WTC11 (cell line): ENCODE measurements around the gene ZC3H12D. TPM values are rescaled to one million over a fixed set of nuclear protein-coding genes. Genes with fewer than 3 reads are reported as not detected.
A peak's percentile ranks its signal among the peaks of the same experiment; 100 is the strongest.

ENCODE experiments used
- ATAC-seq: fragments of 200-7000 bp; cut with Tn5 transposase; 2 replicates; pipeline ENCODE4 v1.10.0; 2021; ENCODE audit warnings: mild to moderate bottlenecking, moderate library complexity
- CTCF ChIA-PET: fragments of 300-600 bp; sonication (Branson Sonifier 250); formaldehyde crosslinking; loops from one replicate; lab custom pipeline; 2021; ENCODE audit warnings: antibody characterized with exemption; lab: Charles Lee
- POLR2A ChIA-PET: fragments of 350-600 bp; sonication (Branson Sonifier 250); formaldehyde crosslinking; loops from one replicate; lab custom pipeline; 2021; ENCODE audit warnings: antibody characterized with exemption; lab: Charles Lee
- DNase-seq: peaks from one replicate; pipeline ENCODE4 v3.0.0; 2021; ENCODE audit warnings: low spot score
- H3K27ac Mint-ChIP-seq: 2 replicates; pipeline ENCODE4 v1.8.0; 2021; ENCODE audit warnings: mixed read lengths
- H3K27me3 Mint-ChIP-seq: 2 replicates; pipeline ENCODE4 v1.8.0; 2021; ENCODE audit warnings: low read depth, mild to moderate bottlenecking, moderate library complexity, mixed read lengths
- H3K36me3 Mint-ChIP-seq: 2 replicates; pipeline ENCODE4 v1.8.0; 2021; ENCODE audit warnings: mixed read lengths
- H3K4me1 Mint-ChIP-seq: 2 replicates; pipeline ENCODE4 v1.8.0; 2022; ENCODE audit warnings: mixed read lengths
- H3K4me3 Mint-ChIP-seq: 2 replicates; pipeline ENCODE4 v1.8.0; 2021; ENCODE audit warnings: mild to moderate bottlenecking, moderate library complexity, mixed read lengths
- H3K9me3 Mint-ChIP-seq: 2 replicates; pipeline ENCODE4 v1.8.0; 2021; ENCODE audit warnings: mixed read lengths
- AR ChIP-seq: fragments of 250-450 bp; sonication (Bioruptor Pico); IDR thresholded peaks from 2 replicates; pipeline ENCODE4 v1.9.0; 2021; ENCODE audit warnings: mild to moderate bottlenecking
- CREB1 ChIP-seq: sonication (generic); formaldehyde crosslinking; IDR thresholded peaks from 2 replicates; pipeline ENCODE4 v1.8.0; 2023; ENCODE audit warnings: mild to moderate bottlenecking, missing genetic modification reagents
- E2F1 ChIP-seq: sonication (generic); formaldehyde crosslinking; IDR thresholded peaks from 2 replicates; pipeline ENCODE4 v1.8.0; 2022; ENCODE audit warnings: mild to moderate bottlenecking, missing genetic modification reagents
- FOXK1 ChIP-seq: sonication (generic); formaldehyde crosslinking; IDR thresholded peaks from 2 replicates; pipeline ENCODE4 v1.8.0; 2022; ENCODE audit warnings: mild to moderate bottlenecking, moderate library complexity, missing genetic modification reagents
- GRHL2 ChIP-seq: fragments of 250-450 bp; sonication (Bioruptor Pico); IDR thresholded peaks from 2 replicates; pipeline ENCODE4 v1.8.0; 2022; ENCODE audit warnings: mild to moderate bottlenecking, moderate library complexity; ENCODE audit not compliant: insufficient replicate concordance, severe bottlenecking
- GTF2I ChIP-seq: fragments of 250-450 bp; sonication (Bioruptor Pico); conservative IDR thresholded peaks from 2 replicates; pipeline ENCODE4 v1.4.0; 2021; ENCODE audit warnings: mild to moderate bottlenecking
- HMGA2 ChIP-seq: fragments of 250-450 bp; sonication (Bioruptor Pico); IDR thresholded peaks from 2 replicates; pipeline ENCODE4 v1.4.0; 2021; ENCODE audit warnings: mild to moderate bottlenecking, moderate library complexity
- MAX ChIP-seq: sonication (generic); formaldehyde crosslinking; IDR thresholded peaks from 2 replicates; pipeline ENCODE4 v1.8.0; 2022; ENCODE audit warnings: mild to moderate bottlenecking, missing genetic modification reagents
- NFATC4 ChIP-seq: fragments of 250-450 bp; sonication (Bioruptor Pico); IDR thresholded peaks from 2 replicates; pipeline ENCODE4 v1.9.0; 2021; ENCODE audit warnings: mild to moderate bottlenecking
- NFE2L1 ChIP-seq: sonication (generic); formaldehyde crosslinking; IDR thresholded peaks from 2 replicates; pipeline ENCODE4 v1.8.1; 2023; ENCODE audit warnings: missing genetic modification reagents
- SMAD3 ChIP-seq: sonication (generic); formaldehyde crosslinking; IDR thresholded peaks from 2 replicates; pipeline ENCODE4 v1.8.0; 2022; ENCODE audit warnings: missing genetic modification reagents, mild to moderate bottlenecking, borderline replicate concordance
- SOX15 ChIP-seq: fragments of 250-450 bp; sonication (Bioruptor Pico); IDR thresholded peaks from 2 replicates; pipeline ENCODE4 v1.9.0; 2021; ENCODE audit warnings: mild to moderate bottlenecking
- ZBTB43 ChIP-seq: sonication (generic); formaldehyde crosslinking; IDR thresholded peaks from 2 replicates; pipeline ENCODE4 v1.8.1; 2023; ENCODE audit warnings: mild to moderate bottlenecking, missing genetic modification reagents
- ZNF121 ChIP-seq: sonication (generic); formaldehyde crosslinking; IDR thresholded peaks from 2 replicates; pipeline ENCODE4 v1.8.0; 2023; ENCODE audit warnings: missing genetic modification reagents
- ZNF423 ChIP-seq: fragments of 250-450 bp; sonication (Bioruptor Pico); IDR thresholded peaks from 2 replicates; pipeline ENCODE4 v2.1.2; 2022; ENCODE audit warnings: mild to moderate bottlenecking, moderate library complexity
- ZNF671 ChIP-seq: fragments of 250-450 bp; sonication (Bioruptor Pico); IDR thresholded peaks from 2 replicates; pipeline ENCODE4 v1.8.0; 2021; ENCODE audit warnings: mild to moderate bottlenecking
- total RNA-seq: library from RNA; stranded (reverse); gene quantifications from 3 replicates; pipeline ENCODE4 v1.2.3, GENCODE V29; 2021
- TF ChIP-seq, protein P1 (sequence below): fragments of 200-600 bp; IDR thresholded peaks from 2 replicates; pipeline ENCODE4 v1.8.0; 2022; ENCODE audit warnings: antibody characterized with exemption
- TF ChIP-seq, protein P2 (sequence below): sonication (generic); formaldehyde crosslinking; IDR thresholded peaks from 2 replicates; pipeline ENCODE4 v1.8.1; 2022; ENCODE audit warnings: low read depth, missing genetic modification reagents, borderline replicate concordance
- TF ChIP-seq, protein P3 (sequence below): sonication (generic); formaldehyde crosslinking; IDR thresholded peaks from 2 replicates; pipeline ENCODE4 v1.8.1; 2022; ENCODE audit warnings: mild to moderate bottlenecking, missing genetic modification reagents, moderate library complexity, borderline replicate concordance
- TF ChIP-seq, protein P4 (sequence below): sonication (generic); formaldehyde crosslinking; IDR thresholded peaks from 2 replicates; pipeline ENCODE4 v1.8.1; 2022; ENCODE audit warnings: low read depth, mild to moderate bottlenecking, moderate library complexity, missing genetic modification reagents, borderline replicate concordance
- TF ChIP-seq, protein P5 (sequence below): sonication (generic); formaldehyde crosslinking; IDR thresholded peaks from 2 replicates; pipeline ENCODE4 v1.8.1; 2023; ENCODE audit warnings: mild to moderate bottlenecking, missing genetic modification reagents, moderate library complexity

Gene ZC3H12D
- total RNA-seq, 1 experiment from 2014 or later: 0.13 TPM

- ChIA-PET CTCF (no interaction called here), POLR2A (no interaction called here)
- ATAC-seq (no peak), DNase-seq (no peak)
- Mint-ChIP-seq H3K36me3 (peaks cover 3% of the 10 kb centered on the region; the same call in 1 of the 2 replicates), H3K27me3 (no peaks in the 10 kb centered on the region), H3K9me3 (no peaks in the 10 kb centered on the region), H3K27ac (no peak overlapping the region), H3K4me3 (no peak overlapping the region), H3K4me1 (no peaks in the 10 kb centered on the region)
- no peak for TF ChIP-seq FOXK1
- TF ChIP-seq ZNF121 (CRISPR knock-in tag): peak; percentile 72; the same call in 1 of the 2 replicates
These were observed 17.0 kb upstream of the ZC3H12D start for GRCh38 chr6:149501768-149502167.

- DNase-seq: no peak
- ChIA-PET CTCF (no interaction called here), POLR2A (interaction anchor here (0.7 kb wide), 1 partner anchor 50 kb away, joined by 3 read pairs; no protein-coding TSS in a partner anchor)
- no peaks in the 10 kb centered on the region for H3K9me3 Mint-ChIP-seq
- H3K36me3 Mint-ChIP-seq: peaks cover 3% of the 10 kb centered on the region; the same call in 1 of the 2 replicates
- H3K27me3 Mint-ChIP-seq: no peaks in the 10 kb centered on the region
- ATAC-seq: no peak
- H3K27ac Mint-ChIP-seq: no peak overlapping the region
- H3K4me3 Mint-ChIP-seq: no peak overlapping the region
- TF ChIP-seq GTF2I (CRISPR knock-in tag) (no peak), ZNF423 (CRISPR knock-in tag) (no peak), E2F1 (no peak), ZNF671 (CRISPR knock-in tag) (no peak), CREB1 (CRISPR knock-in tag) (no peak), GRHL2 (CRISPR knock-in tag) (no peak)
- TF ChIP-seq, protein P1, sequence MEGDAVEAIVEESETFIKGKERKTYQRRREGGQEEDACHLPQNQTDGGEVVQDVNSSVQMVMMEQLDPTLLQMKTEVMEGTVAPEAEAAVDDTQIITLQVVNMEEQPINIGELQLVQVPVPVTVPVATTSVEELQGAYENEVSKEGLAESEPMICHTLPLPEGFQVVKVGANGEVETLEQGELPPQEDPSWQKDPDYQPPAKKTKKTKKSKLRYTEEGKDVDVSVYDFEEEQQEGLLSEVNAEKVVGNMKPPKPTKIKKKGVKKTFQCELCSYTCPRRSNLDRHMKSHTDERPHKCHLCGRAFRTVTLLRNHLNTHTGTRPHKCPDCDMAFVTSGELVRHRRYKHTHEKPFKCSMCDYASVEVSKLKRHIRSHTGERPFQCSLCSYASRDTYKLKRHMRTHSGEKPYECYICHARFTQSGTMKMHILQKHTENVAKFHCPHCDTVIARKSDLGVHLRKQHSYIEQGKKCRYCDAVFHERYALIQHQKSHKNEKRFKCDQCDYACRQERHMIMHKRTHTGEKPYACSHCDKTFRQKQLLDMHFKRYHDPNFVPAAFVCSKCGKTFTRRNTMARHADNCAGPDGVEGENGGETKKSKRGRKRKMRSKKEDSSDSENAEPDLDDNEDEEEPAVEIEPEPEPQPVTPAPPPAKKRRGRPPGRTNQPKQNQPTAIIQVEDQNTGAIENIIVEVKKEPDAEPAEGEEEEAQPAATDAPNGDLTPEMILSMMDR: no peak
- no peaks in the 10 kb centered on the region for H3K4me1 Mint-ChIP-seq
These were observed 16.4 kb upstream of the ZC3H12D start for GRCh38 chr6:149501201-149501600.

DNA sequence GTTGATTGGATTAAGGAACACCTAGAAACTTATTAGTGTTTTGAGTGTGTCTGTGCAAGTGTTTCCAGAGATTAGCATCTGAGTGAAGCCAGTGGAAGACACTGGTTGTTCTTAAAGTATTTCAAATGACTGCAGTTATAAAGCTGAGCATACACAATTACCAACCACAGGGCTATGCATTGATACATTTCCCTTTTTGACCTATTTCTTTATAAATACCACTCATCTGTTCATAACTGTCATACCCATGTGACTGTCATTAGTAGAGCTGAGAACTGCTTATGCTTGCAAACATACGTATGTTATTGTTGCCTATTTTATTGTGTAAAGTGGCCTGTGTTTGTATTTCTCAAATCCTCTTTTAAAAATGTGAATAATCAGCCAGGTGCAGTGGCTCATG lies 15.3 kb upstream of the ZC3H12D start:
- DNase-seq (no peak), ATAC-seq (no peak)
- TF ChIP-seq, protein P2, sequence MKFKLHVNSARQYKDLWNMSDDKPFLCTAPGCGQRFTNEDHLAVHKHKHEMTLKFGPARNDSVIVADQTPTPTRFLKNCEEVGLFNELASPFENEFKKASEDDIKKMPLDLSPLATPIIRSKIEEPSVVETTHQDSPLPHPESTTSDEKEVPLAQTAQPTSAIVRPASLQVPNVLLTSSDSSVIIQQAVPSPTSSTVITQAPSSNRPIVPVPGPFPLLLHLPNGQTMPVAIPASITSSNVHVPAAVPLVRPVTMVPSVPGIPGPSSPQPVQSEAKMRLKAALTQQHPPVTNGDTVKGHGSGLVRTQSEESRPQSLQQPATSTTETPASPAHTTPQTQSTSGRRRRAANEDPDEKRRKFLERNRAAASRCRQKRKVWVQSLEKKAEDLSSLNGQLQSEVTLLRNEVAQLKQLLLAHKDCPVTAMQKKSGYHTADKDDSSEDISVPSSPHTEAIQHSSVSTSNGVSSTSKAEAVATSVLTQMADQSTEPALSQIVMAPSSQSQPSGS (CRISPR knock-in tag): no peak
- TF ChIP-seq AR (CRISPR knock-in tag) (no peak), ZBTB43 (no peak), SMAD3 (CRISPR knock-in tag) (no peak), MAX (CRISPR knock-in tag) (no peak), SOX15 (CRISPR knock-in tag) (no peak), ZNF671 (CRISPR knock-in tag) (no peak), HMGA2 (CRISPR knock-in tag) (no peak), NFATC4 (CRISPR knock-in tag) (no peak), NFE2L1 (CRISPR knock-in tag) (no peak)
- TF ChIP-seq, protein P3, sequence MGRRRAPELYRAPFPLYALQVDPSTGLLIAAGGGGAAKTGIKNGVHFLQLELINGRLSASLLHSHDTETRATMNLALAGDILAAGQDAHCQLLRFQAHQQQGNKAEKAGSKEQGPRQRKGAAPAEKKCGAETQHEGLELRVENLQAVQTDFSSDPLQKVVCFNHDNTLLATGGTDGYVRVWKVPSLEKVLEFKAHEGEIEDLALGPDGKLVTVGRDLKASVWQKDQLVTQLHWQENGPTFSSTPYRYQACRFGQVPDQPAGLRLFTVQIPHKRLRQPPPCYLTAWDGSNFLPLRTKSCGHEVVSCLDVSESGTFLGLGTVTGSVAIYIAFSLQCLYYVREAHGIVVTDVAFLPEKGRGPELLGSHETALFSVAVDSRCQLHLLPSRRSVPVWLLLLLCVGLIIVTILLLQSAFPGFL (CRISPR knock-in tag): no peak
- TF ChIP-seq, protein P4, sequence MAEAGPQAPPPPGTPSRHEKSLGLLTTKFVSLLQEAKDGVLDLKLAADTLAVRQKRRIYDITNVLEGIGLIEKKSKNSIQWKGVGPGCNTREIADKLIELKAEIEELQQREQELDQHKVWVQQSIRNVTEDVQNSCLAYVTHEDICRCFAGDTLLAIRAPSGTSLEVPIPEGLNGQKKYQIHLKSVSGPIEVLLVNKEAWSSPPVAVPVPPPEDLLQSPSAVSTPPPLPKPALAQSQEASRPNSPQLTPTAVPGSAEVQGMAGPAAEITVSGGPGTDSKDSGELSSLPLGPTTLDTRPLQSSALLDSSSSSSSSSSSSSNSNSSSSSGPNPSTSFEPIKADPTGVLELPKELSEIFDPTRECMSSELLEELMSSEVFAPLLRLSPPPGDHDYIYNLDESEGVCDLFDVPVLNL: no peak
- TF ChIP-seq, protein P5, sequence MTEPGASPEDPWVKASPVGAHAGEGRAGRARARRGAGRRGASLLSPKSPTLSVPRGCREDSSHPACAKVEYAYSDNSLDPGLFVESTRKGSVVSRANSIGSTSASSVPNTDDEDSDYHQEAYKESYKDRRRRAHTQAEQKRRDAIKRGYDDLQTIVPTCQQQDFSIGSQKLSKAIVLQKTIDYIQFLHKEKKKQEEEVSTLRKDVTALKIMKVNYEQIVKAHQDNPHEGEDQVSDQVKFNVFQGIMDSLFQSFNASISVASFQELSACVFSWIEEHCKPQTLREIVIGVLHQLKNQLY (CRISPR knock-in tag): no peak
- Mint-ChIP-seq H3K4me1 (no peaks in the 10 kb centered on the region), H3K9me3 (no peaks in the 10 kb centered on the region), H3K36me3 (no peaks in the 10 kb centered on the region), H3K27ac (no peak overlapping the region), H3K4me3 (no peak overlapping the region), H3K27me3 (no peaks in the 10 kb centered on the region)
- POLR2A ChIA-PET: no interaction called here
- CTCF ChIA-PET: no interaction called here
